Activated CD4-positive, CD25-positive, alpha-beta regulatory T cell treated with anti-CD3 and anti-CD28 coated beads, Interleukin-2, amount 50 U/mL, for 72 hours (primary cell): Measurements from ENCODE around the gene PRELID1.
A peak's percentile ranks its signal among the peaks of the same experiment; 100 is the strongest.

Experiments
- DNase-seq: peaks from one replicate; pipeline ENCODE4 v3.0.0; 2021

Gene PRELID1

GRCh38 chr5:177314376-177315342 is 11.1 kb downstream of the PRELID1 start:
- no peak for DNase-seq

- no peak for DNase-seq
Observed at GRCh38 chr5:177315411-177315810, 11.8 kb downstream of the PRELID1 start.

GRCh38 chr5:177316005-177316404 is 12.4 kb downstream of the PRELID1 start:
- DNase-seq, result no peak

- DNase-seq, result peak; percentile 69
Observed at GRCh38 chr5:177317959-177318377, 14.4 kb downstream of the PRELID1 start.

- no peak for DNase-seq
Observed at GRCh38 chr5:177319913-177320588, 16.5 kb downstream of the PRELID1 start.

- no peak for DNase-seq
Observed at GRCh38 chr5:177320879-177321278, 17.3 kb downstream of the PRELID1 start.

- no peak for DNase-seq
Observed at GRCh38 chr5:177325868-177326381, 22.3 kb downstream of the PRELID1 start.

- DNase-seq, result no peak
Observed at GRCh38 chr5:177327539-177328522, 24.2 kb downstream of the PRELID1 start.

GRCh38 chr5:177328545-177329231 is 25.1 kb downstream of the PRELID1 start:
- DNase-seq, result no peak

- DNase-seq, result no peak
Observed at GRCh38 chr5:177329883-177330282, 26.3 kb downstream of the PRELID1 start.

GRCh38 chr5:177330991-177331842 is 27.6 kb downstream of the PRELID1 start:
- no peak for DNase-seq

- DNase-seq, result no peak
Observed at GRCh38 chr5:177332031-177332895, 28.7 kb downstream of the PRELID1 start.

GRCh38 chr5:177332896-177333260 is 29.3 kb downstream of the PRELID1 start:
- DNase-seq, result no peak

- DNase-seq, result no peak
Observed at GRCh38 chr5:177333420-177334154, 30.0 kb downstream of the PRELID1 start.

- no peak for DNase-seq
Observed at GRCh38 chr5:177334155-177334551, 30.6 kb downstream of the PRELID1 start.

- DNase-seq, result no peak
Observed at GRCh38 chr5:177334781-177335700, 31.4 kb downstream of the PRELID1 start.

GRCh38 chr5:177335701-177336065 is 32.1 kb downstream of the PRELID1 start:
- DNase-seq, result no peak

- DNase-seq, result no peak
Observed at GRCh38 chr5:177336112-177336511, 32.5 kb downstream of the PRELID1 start.
